Measurements from ENCODE around the gene ZNF827.

DNA sequence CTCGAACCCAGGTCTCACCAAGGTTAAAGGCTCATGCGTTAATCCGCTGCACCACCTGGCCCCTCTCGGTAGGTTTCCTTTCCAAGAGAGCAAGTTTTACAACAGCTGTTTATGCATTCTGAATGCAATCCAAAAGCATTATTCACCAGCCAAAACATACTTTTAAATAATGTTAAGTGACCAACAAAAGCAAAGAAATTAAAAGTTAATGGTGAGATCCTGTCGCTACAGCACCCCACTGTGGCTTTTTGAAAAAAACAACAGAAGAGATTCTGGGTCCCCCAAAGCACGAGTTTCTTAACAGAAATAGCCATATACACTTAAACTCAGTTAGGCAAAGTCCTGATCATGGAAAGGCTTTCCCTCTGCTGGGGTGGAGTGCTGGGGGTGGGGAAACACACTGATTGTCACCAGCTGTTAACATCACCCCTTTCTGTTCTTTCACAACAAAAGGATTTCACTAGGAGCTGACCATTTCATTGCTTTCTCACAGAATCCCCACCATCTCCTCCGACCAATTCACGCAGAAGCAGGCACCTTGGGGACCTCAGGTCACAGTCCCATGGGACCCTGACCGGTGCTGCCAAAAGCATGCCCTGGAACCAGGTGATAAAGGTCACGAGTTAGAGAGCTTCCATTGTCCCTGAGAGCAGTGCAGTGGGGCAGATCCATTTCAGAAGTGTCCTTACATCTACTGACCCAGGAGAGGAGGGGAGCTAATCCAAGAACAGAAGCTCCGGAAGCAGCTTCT lies 51.2 kb downstream of the ZNF827 start:
- TF ChIP-seq CTCF (IDR thresholded peaks at IDR 0.05; ENCODE audit: insufficient read depth, low read length, poor library complexity, severe bottlenecking) (no peak), EZH2phosphoT487 (conservative IDR thresholded peaks at IDR 0.05; ENCODE audit: low read length) (no peak)
